HG02938 (cell line): ENCODE data around the gene YBX2.

ENCODE experiments used
- ATAC-seq: cut with Tn5 transposase; IDR thresholded peaks from one replicate; pipeline ENCODE4 v1.9.1; 2021; ENCODE audit warnings: mild to moderate bottlenecking, moderate library complexity; ENCODE audit not compliant: unreplicated experiment

YBX2 gene

DNA sequence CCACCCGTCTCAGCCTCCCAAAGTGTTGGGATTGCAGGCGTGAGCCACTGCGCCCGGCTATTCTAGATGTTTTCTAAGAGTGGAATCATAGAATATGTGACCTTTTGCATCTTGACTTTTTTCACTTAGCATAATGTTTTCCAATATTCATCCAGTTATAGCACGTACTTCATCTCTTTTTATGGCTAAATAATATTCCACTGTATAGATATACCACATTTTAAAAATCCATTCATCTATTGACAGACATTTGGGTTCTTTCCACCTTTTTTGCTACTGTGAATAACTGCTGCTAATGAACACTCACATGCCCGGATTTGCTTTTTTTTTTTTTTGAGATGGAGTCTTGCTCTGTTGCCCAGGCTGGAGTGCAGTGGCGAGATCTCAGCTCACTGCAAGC is 9.7 kb upstream of the YBX2 start:
- no peak for ATAC-seq

DNA sequence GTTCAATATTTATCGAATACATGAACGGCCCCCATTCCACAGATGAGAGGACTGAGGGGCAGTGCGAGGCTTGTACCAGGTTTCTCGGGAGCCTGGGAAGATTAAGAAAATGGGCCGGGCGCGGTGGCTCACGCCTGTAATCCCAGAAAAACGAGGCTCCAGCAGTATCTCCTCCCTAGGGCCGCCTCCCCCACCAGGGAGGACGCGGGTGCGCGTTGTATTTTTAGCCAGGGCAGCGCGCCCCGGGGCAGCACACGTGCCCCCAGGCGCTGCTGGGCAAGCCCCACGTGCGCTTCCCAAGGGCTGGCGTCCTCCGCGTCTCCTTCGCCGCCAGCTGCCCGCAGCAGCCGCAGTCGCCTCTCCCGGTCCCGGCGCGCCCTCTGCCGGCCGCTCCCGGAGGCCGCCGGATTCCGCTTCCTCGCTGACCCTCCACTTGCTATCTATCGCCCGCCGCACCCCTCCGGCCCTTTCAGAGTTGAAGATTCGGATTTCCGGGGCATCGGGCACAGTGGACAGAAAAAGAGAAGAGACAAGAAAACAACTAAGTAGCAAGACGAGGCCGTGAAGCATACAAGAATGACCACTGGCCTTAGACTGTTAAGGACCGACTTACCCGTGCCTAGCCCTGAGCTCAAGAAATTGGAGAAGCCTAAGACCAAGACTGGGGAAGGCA is 1.9 kb upstream of the YBX2 start:
- ATAC-seq = no peak

DNA sequence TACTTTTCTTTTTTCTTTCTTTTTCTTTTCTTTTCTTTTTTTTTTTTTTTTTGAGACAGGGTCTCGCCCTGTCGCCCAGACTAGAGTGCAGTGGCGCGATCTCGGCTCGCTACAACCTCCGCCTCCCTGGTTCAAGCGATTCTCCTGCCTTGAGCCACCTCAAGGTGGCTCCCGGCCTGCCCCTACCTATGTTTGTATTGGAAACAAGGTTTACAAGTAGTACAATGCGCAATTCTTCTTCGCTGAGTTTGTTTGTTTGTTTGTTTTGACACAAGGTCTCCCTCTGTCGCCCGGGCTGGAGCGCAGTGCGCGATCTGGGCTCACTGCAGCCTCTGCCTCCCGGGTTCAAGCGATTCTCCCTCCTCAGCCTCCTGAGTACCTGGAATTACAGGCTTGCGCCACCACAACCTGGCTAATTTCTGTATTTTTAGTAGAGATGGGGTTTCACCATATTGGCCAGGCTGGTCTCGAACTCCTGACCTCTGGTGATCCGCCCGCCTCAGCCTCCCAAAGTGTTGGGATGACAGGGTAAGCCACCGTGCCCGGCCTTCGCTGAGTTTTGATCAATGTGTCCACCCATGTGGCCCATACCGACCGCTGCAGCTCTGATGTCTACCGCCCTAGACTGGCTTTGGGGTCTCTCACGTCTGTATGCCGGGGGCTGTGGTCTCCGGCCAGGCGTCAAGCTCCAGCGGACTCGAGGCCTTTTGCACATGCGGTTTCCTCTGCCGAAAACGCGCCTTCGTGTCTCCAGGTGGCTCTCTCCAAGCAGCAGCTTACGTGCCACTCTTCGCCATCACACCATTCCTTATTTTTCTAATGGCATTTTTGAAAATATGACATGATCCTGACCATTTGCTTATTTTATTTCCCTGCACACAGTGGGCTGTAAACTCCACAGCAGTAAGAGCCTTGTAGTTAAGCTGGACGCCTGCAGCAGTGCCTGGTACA is 1.1 kb upstream of the YBX2 start:
- ATAC-seq = no peak

DNA sequence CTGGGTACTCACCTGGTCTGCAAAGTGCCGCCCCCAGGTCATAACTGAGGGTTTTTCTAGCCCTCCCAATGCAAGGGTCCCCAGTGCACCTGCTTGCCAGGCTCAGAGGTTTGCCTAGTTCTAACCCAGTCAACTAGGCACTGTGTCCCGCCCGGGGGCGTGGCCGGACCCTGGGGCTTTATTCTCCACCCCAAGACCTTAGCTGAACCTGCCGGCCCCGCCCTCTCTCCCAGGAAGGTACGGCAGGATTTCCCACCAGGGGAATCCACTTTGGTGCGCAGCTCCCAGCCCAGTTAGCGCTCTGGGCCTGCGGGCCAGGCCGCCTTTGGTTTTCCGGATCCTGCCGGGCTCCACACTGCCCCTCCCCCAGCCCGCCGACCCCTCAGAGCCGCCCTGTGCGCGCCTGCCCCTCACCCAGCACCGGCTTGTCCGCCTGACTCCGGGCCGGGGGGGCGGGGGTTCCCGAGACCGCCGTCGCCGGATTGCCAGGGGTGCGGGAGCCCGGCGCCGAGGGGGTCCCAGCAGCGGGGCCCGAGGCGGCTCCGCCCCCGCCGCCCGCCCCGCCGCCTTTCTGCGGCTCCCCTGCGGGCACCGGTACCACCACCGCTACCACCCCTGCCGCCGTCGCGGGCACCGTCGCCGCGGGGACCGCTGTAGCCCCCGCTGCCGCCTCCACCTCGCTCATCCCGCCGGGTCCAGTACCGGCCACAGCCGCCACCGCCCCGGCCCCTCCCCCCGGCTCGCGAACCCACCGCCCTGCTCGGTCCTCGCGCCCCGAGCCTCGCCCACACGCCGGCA is 424 bp downstream of the YBX2 start:
- no peak for ATAC-seq

DNA sequence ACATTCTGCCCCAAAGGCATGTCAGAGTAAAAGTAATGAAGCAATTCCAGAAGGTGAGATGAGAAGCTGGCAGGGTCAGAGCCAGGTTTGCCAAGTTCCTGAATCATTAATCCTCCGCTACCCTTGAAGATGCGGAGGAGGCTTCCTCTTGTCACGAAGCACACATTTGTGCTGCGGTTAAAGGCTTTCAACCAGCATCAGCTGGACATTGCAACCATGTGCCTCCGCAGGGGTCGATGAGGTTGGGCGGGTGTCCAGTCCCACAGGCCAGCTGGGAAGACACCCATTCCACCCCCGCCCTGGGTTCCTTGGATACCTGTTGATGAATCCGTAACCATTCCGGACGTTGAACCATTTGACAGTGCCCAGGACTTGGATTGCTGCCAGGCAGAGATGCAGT is 1.3 kb downstream of the YBX2 start:
- ATAC-seq = no peak

DNA sequence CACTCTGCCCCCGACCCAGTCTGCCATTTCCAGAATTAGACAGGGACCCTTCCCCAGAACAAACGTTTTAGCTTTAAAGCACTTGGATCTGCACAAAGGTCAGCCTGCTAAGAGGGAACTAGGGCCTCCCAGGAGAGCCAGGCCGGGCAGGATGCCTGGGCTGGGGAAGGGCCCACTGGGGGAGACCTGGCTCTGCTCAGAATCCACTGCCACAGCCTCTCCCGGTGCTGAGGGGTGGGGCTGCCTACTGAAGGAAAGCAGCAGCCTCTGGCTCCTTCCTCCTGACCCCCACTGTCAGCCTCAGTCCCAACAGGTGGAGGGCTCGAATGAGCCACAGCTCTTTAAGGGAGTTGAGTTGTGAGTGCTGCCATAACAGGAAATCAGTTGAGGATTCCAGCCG is 1.7 kb downstream of the YBX2 start:
- no peak for ATAC-seq

DNA sequence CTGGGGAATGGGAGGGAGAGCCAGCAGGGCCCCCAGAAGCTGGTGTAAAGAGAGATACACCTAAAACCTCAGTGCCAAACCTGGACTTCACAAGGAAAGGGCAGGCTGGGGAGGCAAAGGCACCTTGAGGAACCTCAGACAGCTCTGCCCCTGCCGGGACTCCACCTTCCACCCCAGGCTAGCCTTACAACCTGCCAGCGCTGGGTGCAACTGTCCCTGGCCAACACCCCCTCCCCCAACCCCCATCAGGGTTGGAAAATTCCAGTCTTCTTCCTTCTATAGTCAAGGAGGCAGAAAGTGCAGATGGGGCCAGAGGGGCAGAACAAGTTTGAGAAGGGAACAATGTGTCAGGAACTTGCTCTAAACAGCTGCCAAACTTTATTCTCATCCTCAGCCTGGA is 2.2 kb downstream of the YBX2 start:
- no peak for ATAC-seq

DNA sequence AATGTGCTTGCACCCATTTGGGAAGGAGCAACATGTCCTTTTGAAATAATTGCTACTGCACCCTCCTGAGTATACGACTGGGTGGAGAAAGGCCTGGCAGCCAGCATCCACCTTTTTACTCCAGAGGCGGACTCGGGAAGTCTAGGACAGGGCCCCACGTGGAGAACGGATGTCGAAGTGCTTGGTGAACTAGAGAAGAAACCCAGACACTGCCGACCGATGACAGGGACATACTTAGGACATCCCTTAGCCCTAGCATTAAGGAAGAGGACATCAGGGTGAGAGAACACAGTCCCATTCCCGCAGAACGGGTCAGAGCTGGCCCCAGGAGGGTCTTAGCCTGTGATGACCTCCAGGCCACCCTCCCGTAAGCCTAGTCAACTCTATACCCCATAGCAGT is 3.8 kb downstream of the YBX2 start:
- ATAC-seq = no peak

DNA sequence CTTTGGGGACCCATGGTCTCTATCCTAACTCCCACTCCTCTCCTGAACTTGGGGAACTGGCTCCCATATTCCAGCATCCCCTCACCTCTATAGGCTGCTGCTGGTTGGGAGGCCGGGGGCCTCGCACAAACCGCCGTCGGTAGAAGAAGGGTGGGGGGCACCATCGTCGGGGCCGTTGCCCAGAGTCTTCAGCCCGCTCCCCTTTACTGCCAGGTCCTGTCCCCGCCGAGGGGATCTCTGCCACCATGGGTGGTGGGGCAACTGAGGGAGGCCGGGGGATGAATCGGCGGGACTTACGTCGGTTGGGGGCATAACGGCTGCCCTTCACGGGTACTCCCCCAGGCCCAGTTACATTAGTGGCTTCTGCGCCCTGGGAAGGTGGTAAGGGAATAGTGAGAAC is 4.3 kb downstream of the YBX2 start:
- no peak for ATAC-seq

DNA sequence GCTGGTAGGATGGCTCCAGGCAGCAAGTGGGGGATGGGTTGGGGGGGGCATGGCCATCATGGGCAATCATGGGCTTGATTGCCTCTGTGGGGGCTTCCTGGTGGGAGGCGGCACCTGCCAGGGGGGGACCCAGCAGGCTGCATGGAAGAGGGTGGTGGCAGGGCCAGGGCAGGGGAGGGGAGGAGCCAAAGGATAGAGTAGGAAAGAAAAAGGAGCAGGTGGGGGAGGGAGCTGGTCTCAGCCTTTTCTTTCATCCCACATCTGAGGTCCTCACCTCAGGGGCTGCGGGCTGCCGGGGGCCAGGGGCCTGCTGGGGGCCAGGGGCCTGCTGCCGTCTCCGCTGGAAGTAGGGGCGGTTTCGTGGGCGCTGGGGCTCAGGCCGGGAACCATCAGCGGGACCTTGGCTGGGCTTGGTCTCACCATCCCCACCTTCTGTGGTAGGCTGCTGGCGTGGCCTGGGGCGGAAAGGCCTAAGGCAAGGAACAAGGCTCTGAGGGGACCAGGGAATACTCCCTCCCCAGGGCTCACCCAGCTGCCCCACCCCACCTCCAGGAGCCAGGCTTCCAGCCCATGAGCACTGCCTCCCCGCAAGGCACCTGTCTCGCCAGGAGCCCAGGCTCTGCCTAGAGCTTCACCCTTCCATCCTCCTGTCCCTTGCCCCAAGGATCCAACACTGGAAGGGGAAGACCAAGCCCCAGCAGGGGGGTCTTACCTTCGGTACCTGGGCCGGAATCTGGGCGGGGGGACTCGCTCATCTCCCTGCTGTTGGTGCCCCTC is 5.0 kb downstream of the YBX2 start:
- no peak for ATAC-seq

DNA sequence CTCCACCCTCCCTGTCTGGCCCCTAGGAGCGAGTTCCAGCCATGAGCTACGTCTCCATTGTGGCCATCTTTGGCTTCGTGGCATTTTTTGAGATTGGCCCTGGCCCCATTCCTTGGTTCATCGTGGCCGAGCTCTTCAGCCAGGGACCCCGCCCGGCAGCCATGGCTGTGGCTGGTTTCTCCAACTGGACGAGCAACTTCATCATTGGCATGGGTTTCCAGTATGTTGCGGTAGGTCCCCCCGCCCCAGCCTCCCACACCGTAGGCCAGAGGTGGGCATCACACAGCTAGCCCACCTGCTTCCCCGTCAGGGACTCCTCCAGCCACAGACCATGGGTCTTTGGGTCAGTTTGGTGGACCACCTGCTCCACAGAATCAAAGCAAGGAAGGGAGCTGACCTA is 8.8 kb downstream of the YBX2 start:
- ATAC-seq = no peak

DNA sequence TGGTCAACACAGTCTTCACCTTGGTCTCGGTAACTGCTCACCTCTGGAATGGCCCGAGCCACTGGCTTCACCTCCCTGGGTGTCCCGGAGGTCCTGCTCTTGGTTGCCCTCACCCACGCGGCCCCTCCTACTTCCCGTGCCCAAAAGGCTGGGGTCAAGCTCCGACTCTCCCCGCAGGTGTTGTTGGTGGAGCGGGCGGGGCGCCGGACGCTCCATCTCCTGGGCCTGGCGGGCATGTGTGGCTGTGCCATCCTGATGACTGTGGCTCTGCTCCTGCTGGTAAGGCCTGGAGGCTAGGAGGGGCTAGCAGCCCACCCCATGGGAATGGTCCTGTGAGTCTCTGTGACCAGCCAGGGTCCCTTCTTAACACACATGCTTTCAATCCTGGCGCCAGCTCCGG is 9.5 kb downstream of the YBX2 start:
- ATAC-seq = no peak

DNA sequence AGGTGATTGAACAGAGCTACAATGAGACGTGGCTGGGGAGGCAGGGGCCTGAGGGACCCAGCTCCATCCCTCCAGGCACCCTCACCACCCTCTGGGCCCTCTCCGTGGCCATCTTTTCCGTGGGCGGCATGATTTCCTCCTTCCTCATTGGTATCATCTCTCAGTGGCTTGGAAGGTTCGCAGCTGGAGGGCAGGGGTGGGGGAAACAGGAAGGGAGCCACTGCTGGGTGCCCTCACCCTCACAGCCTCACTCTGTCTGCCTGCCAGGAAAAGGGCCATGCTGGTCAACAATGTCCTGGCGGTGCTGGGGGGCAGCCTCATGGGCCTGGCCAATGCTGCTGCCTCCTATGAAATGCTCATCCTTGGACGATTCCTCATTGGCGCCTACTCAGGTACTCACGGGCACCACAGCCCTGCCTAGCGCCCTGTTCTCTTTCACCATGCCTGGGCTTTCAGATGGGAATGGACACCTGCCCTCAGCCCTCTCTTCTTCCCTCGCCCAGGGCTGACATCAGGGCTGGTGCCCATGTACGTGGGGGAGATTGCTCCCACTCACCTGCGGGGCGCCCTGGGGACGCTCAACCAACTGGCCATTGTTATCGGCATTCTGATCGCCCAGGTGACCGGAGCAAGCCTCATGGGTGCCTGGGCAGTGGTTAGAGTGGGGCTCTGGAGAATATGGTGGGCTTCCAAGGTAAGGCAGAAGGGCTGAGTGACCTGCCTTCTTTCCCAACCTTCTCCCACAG is 10.8 kb downstream of the YBX2 start:
- no peak for ATAC-seq

DNA sequence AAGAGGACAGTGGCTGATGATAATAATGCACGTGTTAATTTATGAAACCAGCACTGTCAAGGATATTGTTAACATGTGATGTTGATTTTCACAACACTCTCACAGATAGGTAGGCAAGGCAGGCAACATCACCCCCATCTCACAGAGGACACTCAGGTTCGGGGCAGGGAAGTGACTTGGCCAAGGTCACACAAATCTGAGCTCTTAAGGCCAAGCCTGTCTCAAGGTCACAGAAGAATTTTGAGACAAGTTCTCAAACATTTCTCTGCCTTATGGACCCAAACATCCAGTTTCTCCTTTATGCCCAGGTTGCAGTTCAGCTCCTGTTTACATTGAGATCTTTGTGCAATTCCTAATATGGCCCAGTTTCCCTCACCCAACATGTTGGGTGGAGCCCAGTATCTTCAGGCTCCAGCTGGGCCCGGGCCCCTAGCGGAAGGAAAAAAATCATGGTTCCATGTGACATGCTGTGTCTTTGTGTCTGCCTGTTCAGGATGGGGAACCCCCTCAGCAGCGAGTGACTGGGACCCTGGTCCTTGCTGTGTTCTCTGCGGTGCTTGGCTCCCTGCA is 11.6 kb downstream of the YBX2 start:
- no peak for ATAC-seq

DNA sequence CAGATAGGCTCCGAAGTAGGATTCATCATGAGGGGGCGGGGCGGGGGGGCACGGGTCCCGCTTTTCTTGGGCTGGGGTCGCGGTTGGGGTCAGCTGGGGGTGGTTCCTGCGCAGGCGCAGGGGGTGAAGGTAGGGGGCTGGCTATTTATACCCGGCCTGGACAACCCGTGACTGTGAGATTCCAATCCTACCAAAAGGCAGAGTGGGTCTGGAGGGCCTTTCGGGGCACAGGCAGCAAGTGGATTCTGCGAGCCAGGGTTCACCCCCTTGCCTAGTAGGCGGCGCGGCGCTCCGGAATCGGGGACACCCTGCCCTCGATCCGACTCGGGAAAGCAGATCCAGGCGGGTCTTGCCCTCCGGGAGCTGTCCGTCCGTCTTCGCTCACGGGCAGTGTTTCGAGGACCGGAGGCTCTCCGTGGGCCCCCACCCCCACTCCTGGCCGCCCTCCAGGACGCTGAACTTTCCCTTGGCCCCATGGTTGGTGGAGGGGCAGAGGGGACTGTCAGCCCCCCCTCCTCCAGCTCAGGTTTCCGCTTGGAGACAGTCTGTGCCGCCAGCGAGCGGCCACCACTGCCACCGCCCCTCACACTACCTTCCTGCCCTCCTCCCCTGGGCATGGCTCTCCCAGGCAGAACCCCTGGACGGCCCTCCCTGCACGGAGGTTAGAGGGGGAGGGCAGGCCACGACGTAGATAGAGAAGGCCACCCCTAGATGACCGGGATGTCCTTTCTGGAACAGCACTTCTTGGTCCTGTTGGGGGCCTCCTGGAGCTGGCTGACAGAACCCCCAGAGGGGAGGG is 12.3 kb downstream of the YBX2 start:
- no peak for ATAC-seq

DNA sequence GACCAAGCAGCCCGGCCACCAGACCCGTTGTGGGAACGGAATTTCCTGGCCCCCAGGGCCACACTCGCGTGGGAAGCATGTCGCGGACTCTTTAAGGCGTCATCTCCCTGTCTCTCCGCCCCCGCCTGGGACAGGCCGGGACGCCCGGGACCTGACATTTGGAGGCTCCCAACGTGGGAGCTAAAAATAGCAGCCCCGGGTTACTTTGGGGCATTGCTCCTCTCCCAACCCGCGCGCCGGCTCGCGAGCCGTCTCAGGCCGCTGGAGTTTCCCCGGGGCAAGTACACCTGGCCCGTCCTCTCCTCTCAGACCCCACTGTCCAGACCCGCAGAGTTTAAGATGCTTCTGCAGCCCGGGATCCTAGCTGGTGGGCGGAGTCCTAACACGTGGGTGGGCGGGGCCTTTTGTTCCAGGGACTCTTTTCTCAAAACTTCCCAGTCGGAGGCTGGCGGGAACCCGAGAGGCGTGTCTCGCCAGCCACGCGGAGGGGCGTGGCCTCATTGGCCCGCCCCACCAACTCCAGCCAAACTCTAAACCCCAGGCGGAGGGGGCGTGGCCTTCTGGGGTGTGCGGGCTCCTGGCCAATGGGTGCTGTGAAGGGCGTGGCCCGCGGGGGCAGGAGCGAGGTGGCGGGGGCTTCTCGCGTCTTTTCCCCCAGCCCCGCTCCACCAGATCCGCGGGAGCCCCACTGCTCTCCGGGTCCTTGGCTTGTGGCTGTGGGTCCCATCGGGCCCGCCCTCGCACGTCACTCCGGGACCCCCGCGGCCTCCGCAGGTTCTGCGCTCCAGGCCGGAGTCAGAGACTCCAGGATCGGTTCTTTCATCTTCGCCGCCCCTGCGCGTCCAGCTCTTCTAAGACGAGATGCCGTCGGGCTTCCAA is 13.1 kb downstream of the YBX2 start, which contains the start of gene SLC2A4:
Gene SLC2A4 (plus strand): TSS at position 645 of the 879 bp plus-strand sequence. CDS start 217 bp downstream, at position 862.
- peak; percentile 43 for ATAC-seq

DNA sequence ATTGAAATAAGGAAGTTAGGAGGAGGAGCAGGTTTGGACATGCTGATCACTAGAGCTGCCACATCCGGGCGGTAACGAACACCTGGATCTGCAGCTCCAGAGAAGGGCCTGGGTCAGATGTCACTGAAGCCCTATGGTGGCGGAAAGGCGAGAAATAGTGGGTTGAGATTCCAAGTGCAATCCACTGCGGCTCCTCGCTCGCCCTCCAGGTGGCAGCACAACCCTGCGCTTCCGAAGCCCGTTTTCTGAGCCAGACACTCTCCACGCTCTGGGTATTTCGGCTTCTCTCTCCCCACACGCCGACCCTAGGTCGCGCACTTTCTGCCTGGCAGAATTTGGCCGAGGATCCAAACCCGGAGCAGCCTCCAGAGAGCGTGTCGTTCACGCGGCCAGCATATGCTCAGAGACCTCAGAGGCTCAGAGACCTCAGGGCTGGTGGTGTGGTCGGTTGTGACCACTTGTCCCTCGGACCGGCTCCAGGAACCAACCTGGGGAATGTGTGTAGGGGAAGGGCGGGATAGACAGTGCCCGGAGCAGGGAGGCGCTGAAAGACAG is 13.8 kb downstream of the YBX2 start:
- ATAC-seq = peak; percentile 61
